Peyer's patch (tissue), 4 donors: Measurements from ENCODE around the gene EREG. TPM values are rescaled to one million over a fixed set of nuclear protein-coding genes. Genes with fewer than 3 reads are reported as not detected.

Experiments
- DNase-seq, 3 donors: peaks; one replicate each; pipeline ENCODE4 v3.0.0-alpha.2; 2017 to 2019
- H3K27ac ChIP-seq, 4 donors: fragments of 200-600 bp; sonication (generic); one replicate each; pipeline ENCODE4 v1.5.1; 2016 to 2019
- H3K27me3 ChIP-seq, 2 donors: fragments of 200-600 bp; sonication (generic); one replicate each; pipeline ENCODE4 v1.5.1; 2019
- H3K36me3 ChIP-seq, 3 donors: fragments of 200-600 bp; sonication (generic); one replicate each; pipeline ENCODE4 v1.5.1; 2016 to 2019
- H3K4me1 ChIP-seq, 4 donors: fragments of 200-600 bp; sonication (generic); one replicate each; pipeline ENCODE4 v1.5.1; 2016 to 2019
- H3K4me3 ChIP-seq, 4 donors: fragments of 200-600 bp; sonication (generic); 1 replicate in 3 of 4; 2 replicates in 1 of 4; pipeline ENCODE4 v1.5.1; 2016 to 2019; ENCODE audit warnings: mild to moderate bottlenecking in 1 of 4
- H3K9me3 ChIP-seq, 4 donors: fragments of 200-600 bp; sonication (generic); one replicate each; pipeline ENCODE4 v1.5.1; 2016 to 2019; ENCODE audit warnings: mild to moderate bottlenecking in 1 of 4
- CTCF ChIP-seq, 6 experiments: fragments of 450-650 bp in 4 of 6; fragments of 200-600 bp in 2 of 6; sonication (generic) in 1 of 6; IDR thresholded peaks; one replicate each; pipeline ENCODE4 v1.5.1; 2017 to 2019; ENCODE audit warnings: antibody characterized with exemption in 6 of 6, mild to moderate bottlenecking in 3 of 6, moderate library complexity in 1 of 6
- POLR2A ChIP-seq, 2 donors: fragments of 450-650 bp; IDR thresholded peaks; one replicate each; pipeline ENCODE4 v1.5.1; 2017; ENCODE audit warnings: antibody characterized with exemption in 2 of 2, mild to moderate bottlenecking in 2 of 2, moderate library complexity in 2 of 2
- total RNA-seq, 4 donors: library from RNA; depleted of rRNA; stranded (reverse); fragments of >200 nt; gene quantifications; one replicate each; pipeline ENCODE4 v1.1.0, GENCODE V29; 2016

EREG gene
- total RNA-seq, 4 donors from 2014 or later: 1.1 to 2.8 (median 1.7) TPM; not detected in 1

GRCh38 chr4:74437866-74438265 lies 72.9 kb downstream of the EREG start:
- no peak overlapping the region for H3K4me3 ChIP-seq
- no peaks in the 10 kb centered on the region for H3K9me3 ChIP-seq
- no peaks in the 10 kb centered on the region for H3K4me1 ChIP-seq
- no peak for TF ChIP-seq CTCF (IDR thresholded peaks at IDR 0.05)
- TF ChIP-seq POLR2A (IDR thresholded peaks at IDR 0.05): no peak
- H3K27me3 ChIP-seq: no peaks in the 10 kb centered on the region
- no peak for DNase-seq
- H3K36me3 ChIP-seq: no peaks in the 10 kb centered on the region
- H3K27ac ChIP-seq: no peak overlapping the region

Other genes starting within 250 kb of the EREG start
- 10 to 100 TPM; 11.8 to 17.1 (median 14.9) TPM for gene MTHFD2L, start 207.0 kb upstream of the EREG start, total RNA-seq
- gene EPGN, start 56.7 kb upstream of the EREG start, total RNA-seq: not detected
- gene AREG, start 80.0 kb downstream of the EREG start, total RNA-seq: 10 to 100 TPM; 10.5 to 27.2 (median 11.1) TPM